HCT116 (cell line): ENCODE measurements around the gene MOGAT3. TPM values are rescaled to one million over a fixed set of nuclear protein-coding genes. Genes with fewer than 3 reads are reported as not detected.

Experiments
- ATAC-seq: fragments of 200-7000 bp; cut with Tn5 transposase; 2 replicates; pipeline ENCODE4 v1.9.1; 2020; ENCODE audit warnings: mild to moderate bottlenecking, moderate library complexity
- BruUV-seq: library from RNA; stranded (reverse); fragments of 400-500 nt; replicated peaks from 2 replicates; lab custom pipeline; 2021; lab: Mats Ljungman, UMichigan
- CTCF ChIA-PET: fragments of 300-600 bp; sonication (Branson Sonifier 250); formaldehyde crosslinking; loops from one replicate; lab custom pipeline; 2021; ENCODE audit warnings: antibody characterized with exemption; lab: Charles Lee
- POLR2A ChIA-PET: fragments of 300-600, 350-600 bp; sonication (Branson Sonifier 250); formaldehyde crosslinking; loops from one replicate; lab custom pipeline; 2021; ENCODE audit warnings: antibody characterized with exemption; lab: Charles Lee
- RAD21 ChIA-PET, 2 experiments: fragments of 300-600 bp; sonication (Branson Sonifier 250); formaldehyde crosslinking; loops; one replicate each; lab custom pipeline; 2023; ENCODE audit warnings: low total read pairs in 2 of 2; ENCODE audit not compliant: uncharacterized antibody in 2 of 2, unreplicated experiment in 2 of 2, low non-redundant PET in 1 of 2; lab: Charles Lee
- DNase-seq: peaks from one replicate; pipeline ENCODE4 v3.0.0-alpha.2; 2010; ENCODE audit warnings: low read depth, low spot score
- H2AFZ ChIP-seq: fragments of 200-600 bp; shearing (Covaris generic), sonication (generic); 2 replicates; pipeline ENCODE4 v1.6.1; 2017; ENCODE audit warnings: low read depth, mixed run types, mixed read lengths, antibody characterized with exemption, low read length; ENCODE audit not compliant: poor library complexity, severe bottlenecking
- H3K27ac ChIP-seq: 2 replicates; pipeline ENCODE4 v1.5.1; 2012; ENCODE audit warnings: low read depth, low read length
- H3K27me3 ChIP-seq: fragments of 200-600 bp; sonication (generic); 2 replicates; pipeline ENCODE4 v1.6.1; 2016; ENCODE audit warnings: mixed run types, low read length, mixed read lengths; ENCODE audit not compliant: insufficient read depth
- H3K36me3 ChIP-seq, 2 experiments: fragments of 200-500 bp in 1 of 2; fragments of 200-600 bp in 1 of 2; sonication (Bioruptor generic) in 1 of 2; sonication (generic) in 1 of 2; 2 replicates each; pipeline versions ENCODE4 v1.5.1 to v1.6.1; 2014 to 2016; ENCODE audit warnings: low read length in 2 of 2, inconsistent platforms in 1 of 2, mixed read lengths in 1 of 2, mixed run types in 1 of 2; ENCODE audit not compliant: insufficient read depth in 2 of 2, control insufficient read depth in 1 of 2
- H3K4me1 ChIP-seq, 2 experiments: fragments of 200-600 bp in 1 of 2; sonication (generic) in 1 of 2; 2 replicates each; pipeline versions ENCODE4 v1.5.1 to v1.6.1; 2012 to 2017; ENCODE audit warnings: low read length in 2 of 2, inconsistent platforms in 1 of 2, mild to moderate bottlenecking in 1 of 2, mixed read lengths in 1 of 2, mixed run types in 1 of 2, moderate library complexity in 1 of 2; ENCODE audit not compliant: insufficient read depth in 2 of 2, control insufficient read depth in 1 of 2
- H3K4me2 ChIP-seq: fragments of 200-600 bp; sonication (generic); 2 replicates; pipeline ENCODE4 v1.6.1; 2017; ENCODE audit warnings: mixed run types, low read length, mixed read lengths
- H3K4me3 ChIP-seq, 2 experiments: fragments of 200-600 bp in 1 of 2; sonication (generic) in 1 of 2; replicated peaks in 1 of 2; 2 replicates each; pipeline ENCODE4 v1.5.1; 2011 to 2016; ENCODE audit warnings: low read length in 2 of 2, control low read depth in 1 of 2, low read depth in 1 of 2, mild to moderate bottlenecking in 1 of 2, mixed read lengths in 1 of 2, mixed run types in 1 of 2
- H3K79me2 ChIP-seq: fragments of 200-600 bp; sonication (generic); 2 replicates; pipeline ENCODE4 v1.6.1; 2017; ENCODE audit warnings: mild to moderate bottlenecking, mixed run types, low read length, moderate library complexity, mixed read lengths; ENCODE audit not compliant: insufficient read depth
- H3K9ac ChIP-seq: fragments of 200-600 bp; sonication (generic); 2 replicates; pipeline ENCODE4 v1.6.1; 2016; ENCODE audit warnings: low read length, mixed read lengths
- H3K9me2 ChIP-seq: fragments of 200-600 bp; sonication (generic), shearing (Covaris generic); 2 replicates; pipeline ENCODE4 v1.6.1; 2017; ENCODE audit warnings: mixed run types, mild to moderate bottlenecking, moderate library complexity; ENCODE audit not compliant: insufficient read depth
- H3K9me3 ChIP-seq, 2 experiments: fragments of 200-500 bp in 1 of 2; fragments of 200-600 bp in 1 of 2; sonication (Bioruptor generic) in 1 of 2; sonication (generic) in 1 of 2; 2 replicates each; pipeline ENCODE4 v1.6.1; 2014 to 2017; ENCODE audit warnings: low read length in 2 of 2, mixed read lengths in 2 of 2, inconsistent platforms in 1 of 2, low read depth in 1 of 2, mild to moderate bottlenecking in 1 of 2, mixed run types in 1 of 2, moderate library complexity in 1 of 2; ENCODE audit not compliant: control insufficient read depth in 1 of 2, insufficient read depth in 1 of 2
- H4K20me1 ChIP-seq: fragments of 200-600 bp; sonication (generic), shearing (Covaris generic); 2 replicates; pipeline ENCODE4 v1.6.1; 2017; ENCODE audit warnings: mixed run types, mild to moderate bottlenecking, moderate library complexity; ENCODE audit not compliant: insufficient read depth
- CEBPB ChIP-seq: IDR thresholded peaks from 2 replicates; pipeline ENCODE4 v1.6.1; 2012; ENCODE audit warnings: low read depth
- EGR1 ChIP-seq: IDR thresholded peaks from 2 replicates; pipeline ENCODE4 v1.6.1; 2012; ENCODE audit warnings: low read depth
- EZH2phosphoT487 ChIP-seq: fragments of 200-600 bp; IDR thresholded peaks from 2 replicates; pipeline ENCODE4 v1.6.1; 2018; ENCODE audit warnings: antibody characterized with exemption, borderline replicate concordance
- JUND ChIP-seq: IDR thresholded peaks from 2 replicates; pipeline ENCODE4 v1.6.1; 2012
- POLR2A ChIP-seq: IDR thresholded peaks from 2 replicates; pipeline ENCODE4 v1.7.0; 2011; ENCODE audit warnings: borderline replicate concordance; ENCODE audit not compliant: insufficient read depth, insufficient read length; ENCODE audit errors: extremely low read depth
- POLR2AphosphoS5 ChIP-seq: IDR thresholded peaks from 2 replicates; pipeline ENCODE4 v1.6.1; 2011; ENCODE audit warnings: mild to moderate bottlenecking, low read depth, low read length, moderate library complexity
- RAD21 ChIP-seq: IDR thresholded peaks from 2 replicates; pipeline ENCODE4 v1.6.1; 2012; ENCODE audit warnings: low read depth, mild to moderate bottlenecking
- SIN3A ChIP-seq: IDR thresholded peaks from 2 replicates; pipeline ENCODE4 v1.6.1; 2012; ENCODE audit warnings: low read depth
- SP1 ChIP-seq: IDR thresholded peaks from 2 replicates; pipeline ENCODE4 v1.6.1; 2012; ENCODE audit warnings: low read depth
- SRF ChIP-seq: IDR thresholded peaks from 2 replicates; pipeline ENCODE4 v1.6.1; 2012; ENCODE audit warnings: low read depth
- TCF7L2 ChIP-seq: IDR thresholded peaks from 2 replicates; pipeline ENCODE4 v1.7.0; 2011; ENCODE audit warnings: borderline replicate concordance, inconsistent platforms; ENCODE audit not compliant: insufficient read depth, insufficient read length; ENCODE audit errors: extremely low read depth
- YY1 ChIP-seq: IDR thresholded peaks from 2 replicates; pipeline ENCODE4 v1.6.1; 2011; ENCODE audit warnings: low read length, low read depth, moderate library complexity, mild to moderate bottlenecking; ENCODE audit not compliant: insufficient replicate concordance; ENCODE audit errors: extremely low read depth
- ZFX ChIP-seq: fragments of 450-650 bp; IDR thresholded peaks from 2 replicates; pipeline ENCODE4 v1.6.1; 2017
- ZNF274 ChIP-seq: fragments of 200-500 bp; sonication (Bioruptor generic); IDR thresholded peaks from 2 replicates; pipeline ENCODE4 v1.6.1; 2014; ENCODE audit warnings: mild to moderate bottlenecking, low read depth, low read length, inconsistent platforms
- intact Hi-C: fragments of 100-400 bp; cut with micrococcal nuclease; formaldehyde crosslinking; loops from 2 replicates; pipeline ENCODE4 v1.10.0; 2022
- total RNA-seq: library from RNA; stranded (reverse); gene quantifications from one replicate; pipeline ENCODE4 v1.2.1, GENCODE V29; 2021; ENCODE audit not compliant: unreplicated experiment
- TF ChIP-seq, protein P1 (sequence below): IDR thresholded peaks from 2 replicates; pipeline ENCODE4 v1.6.1; 2012; ENCODE audit warnings: low read depth
- TF ChIP-seq, protein P2 (sequence below): IDR thresholded peaks from 2 replicates; pipeline ENCODE4 v1.6.1; 2012
- TF ChIP-seq, protein P3 (sequence below): IDR thresholded peaks from 2 replicates; pipeline ENCODE4 v1.6.1; 2011; ENCODE audit warnings: mild to moderate bottlenecking, low read length, moderate library complexity; ENCODE audit not compliant: insufficient replicate concordance; ENCODE audit errors: extremely low read depth
- TF ChIP-seq, protein P4 (sequence below): IDR thresholded peaks from 2 replicates; pipeline ENCODE4 v1.6.1; 2012

MOGAT3 gene
- total RNA-seq, 1 experiment from 2014 or later, result not detected

DNA sequence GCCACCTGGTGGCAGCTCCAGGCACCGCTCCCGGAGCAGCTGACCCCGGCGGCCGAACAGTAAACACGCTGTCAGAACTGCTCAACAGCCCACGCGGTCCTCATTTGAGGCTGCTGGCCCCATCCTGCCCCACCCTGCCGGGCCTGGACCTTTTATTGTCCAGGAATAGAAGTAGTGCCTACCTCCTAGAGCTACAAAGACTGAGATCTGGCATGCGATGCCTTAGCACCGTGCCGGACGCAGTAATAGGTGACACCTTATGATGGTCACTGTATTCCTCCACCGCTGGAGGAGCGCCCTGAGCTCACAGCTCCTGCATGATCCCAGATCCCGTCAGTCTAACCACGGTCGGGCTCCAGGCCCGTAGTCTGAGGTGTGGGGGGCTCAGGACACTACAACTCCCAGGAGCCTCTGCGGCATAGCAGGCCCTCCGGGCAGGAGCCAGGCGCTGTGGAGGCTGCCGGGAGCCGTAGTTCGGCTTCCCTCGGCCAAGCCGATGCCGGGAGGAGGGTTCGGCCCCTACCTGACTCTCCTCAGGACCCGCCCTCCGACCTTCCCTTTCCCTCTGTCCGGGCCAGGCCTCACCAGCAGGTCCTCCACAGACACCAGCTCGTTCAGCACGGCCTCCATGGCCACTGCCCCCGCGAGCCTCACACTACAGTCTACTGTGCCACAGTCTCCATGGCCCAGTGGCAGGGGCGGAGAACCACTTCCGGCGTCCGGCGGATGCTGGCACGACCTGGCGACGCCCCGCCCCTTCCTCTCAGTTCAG is 43.7 kb upstream of the MOGAT3 start, which contains the start of gene FIS1:
TSS of gene FIS1 (minus strand) at position 707 of the 772 bp plus-strand sequence. CDS start at position 630, 77 bp downstream.
- CTCF ChIA-PET, result interaction anchor here (0.8 to 2.5 kb wide), 13 partner anchors 8 to 150 kb away, joined by 3 to 38 read pairs (median 4); partner anchors contain the start of genes PLOD3 and ZNHIT1
- Histone ChIP-seq H3K9me2 (no peaks in the 10 kb centered on the region), H4K20me1 (no peaks in the 10 kb centered on the region), H2AFZ (peak within 1 kb of the TSS; percentile 53), H3K27me3 (no peaks in the 10 kb centered on the region), H3K36me3 (peaks cover 5 to 12% of the 10 kb centered on the region in 2 experiments), H3K9me3 (no peaks in the 10 kb centered on the region), H3K4me3 (peak within 1 kb of the TSS; percentile 99 to 100), H3K4me1 (peaks cover 14 to 22% of the 10 kb centered on the region in 2 experiments), H3K79me2 (peaks cover 66% of the 10 kb centered on the region), H3K4me2 (peak within 1 kb of the TSS; percentile 98), H3K27ac (peak within 1 kb of the TSS; percentile 89), H3K9ac (peak within 1 kb of the TSS; percentile 86)
- POLR2A ChIA-PET, result interaction anchor here (0.6 to 2.9 kb wide), 7 partner anchors 8 to 101 kb away, joined by 3 to 11 read pairs (median 3); partner anchors contain the start of genes PLOD3 and ZNHIT1
- intact Hi-C loops, result loop anchor here (1.0 kb wide), 1 partner anchor 100 kb away; no protein-coding TSS in a partner anchor
- BruUV-seq, result no TSS peak
- peak; percentile 92 for ATAC-seq
- RAD21 ChIA-PET, result interaction anchor here in 1 of 2 experiments (2.0 kb wide), 1 partner anchor 101 kb away, joined by 6 read pairs; no protein-coding TSS in a partner anchor
- peak; percentile 81 for DNase-seq
- TF ChIP-seq ZFX (peak; percentile 91), SP1 (no peak), POLR2A (no peak), YY1 (peak; percentile 22), EGR1 (no peak), SRF (no peak), POLR2AphosphoS5 (peak; percentile 87), TCF7L2 (no peak), JUND (no peak), RAD21 (no peak), ZNF274 (no peak), SIN3A (no peak), CEBPB (no peak), EZH2phosphoT487 (no peak)
- TF ChIP-seq, protein P1, sequence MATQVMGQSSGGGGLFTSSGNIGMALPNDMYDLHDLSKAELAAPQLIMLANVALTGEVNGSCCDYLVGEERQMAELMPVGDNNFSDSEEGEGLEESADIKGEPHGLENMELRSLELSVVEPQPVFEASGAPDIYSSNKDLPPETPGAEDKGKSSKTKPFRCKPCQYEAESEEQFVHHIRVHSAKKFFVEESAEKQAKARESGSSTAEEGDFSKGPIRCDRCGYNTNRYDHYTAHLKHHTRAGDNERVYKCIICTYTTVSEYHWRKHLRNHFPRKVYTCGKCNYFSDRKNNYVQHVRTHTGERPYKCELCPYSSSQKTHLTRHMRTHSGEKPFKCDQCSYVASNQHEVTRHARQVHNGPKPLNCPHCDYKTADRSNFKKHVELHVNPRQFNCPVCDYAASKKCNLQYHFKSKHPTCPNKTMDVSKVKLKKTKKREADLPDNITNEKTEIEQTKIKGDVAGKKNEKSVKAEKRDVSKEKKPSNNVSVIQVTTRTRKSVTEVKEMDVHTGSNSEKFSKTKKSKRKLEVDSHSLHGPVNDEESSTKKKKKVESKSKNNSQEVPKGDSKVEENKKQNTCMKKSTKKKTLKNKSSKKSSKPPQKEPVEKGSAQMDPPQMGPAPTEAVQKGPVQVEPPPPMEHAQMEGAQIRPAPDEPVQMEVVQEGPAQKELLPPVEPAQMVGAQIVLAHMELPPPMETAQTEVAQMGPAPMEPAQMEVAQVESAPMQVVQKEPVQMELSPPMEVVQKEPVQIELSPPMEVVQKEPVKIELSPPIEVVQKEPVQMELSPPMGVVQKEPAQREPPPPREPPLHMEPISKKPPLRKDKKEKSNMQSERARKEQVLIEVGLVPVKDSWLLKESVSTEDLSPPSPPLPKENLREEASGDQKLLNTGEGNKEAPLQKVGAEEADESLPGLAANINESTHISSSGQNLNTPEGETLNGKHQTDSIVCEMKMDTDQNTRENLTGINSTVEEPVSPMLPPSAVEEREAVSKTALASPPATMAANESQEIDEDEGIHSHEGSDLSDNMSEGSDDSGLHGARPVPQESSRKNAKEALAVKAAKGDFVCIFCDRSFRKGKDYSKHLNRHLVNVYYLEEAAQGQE, result no peak
- TF ChIP-seq, protein P2, sequence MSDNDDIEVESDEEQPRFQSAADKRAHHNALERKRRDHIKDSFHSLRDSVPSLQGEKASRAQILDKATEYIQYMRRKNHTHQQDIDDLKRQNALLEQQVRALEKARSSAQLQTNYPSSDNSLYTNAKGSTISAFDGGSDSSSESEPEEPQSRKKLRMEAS, result no peak
- TF ChIP-seq, protein P3, sequence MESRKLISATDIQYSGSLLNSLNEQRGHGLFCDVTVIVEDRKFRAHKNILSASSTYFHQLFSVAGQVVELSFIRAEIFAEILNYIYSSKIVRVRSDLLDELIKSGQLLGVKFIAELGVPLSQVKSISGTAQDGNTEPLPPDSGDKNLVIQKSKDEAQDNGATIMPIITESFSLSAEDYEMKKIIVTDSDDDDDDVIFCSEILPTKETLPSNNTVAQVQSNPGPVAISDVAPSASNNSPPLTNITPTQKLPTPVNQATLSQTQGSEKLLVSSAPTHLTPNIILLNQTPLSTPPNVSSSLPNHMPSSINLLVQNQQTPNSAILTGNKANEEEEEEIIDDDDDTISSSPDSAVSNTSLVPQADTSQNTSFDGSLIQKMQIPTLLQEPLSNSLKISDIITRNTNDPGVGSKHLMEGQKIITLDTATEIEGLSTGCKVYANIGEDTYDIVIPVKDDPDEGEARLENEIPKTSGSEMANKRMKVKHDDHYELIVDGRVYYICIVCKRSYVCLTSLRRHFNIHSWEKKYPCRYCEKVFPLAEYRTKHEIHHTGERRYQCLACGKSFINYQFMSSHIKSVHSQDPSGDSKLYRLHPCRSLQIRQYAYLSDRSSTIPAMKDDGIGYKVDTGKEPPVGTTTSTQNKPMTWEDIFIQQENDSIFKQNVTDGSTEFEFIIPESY, result no peak
- TF ChIP-seq, protein P4, sequence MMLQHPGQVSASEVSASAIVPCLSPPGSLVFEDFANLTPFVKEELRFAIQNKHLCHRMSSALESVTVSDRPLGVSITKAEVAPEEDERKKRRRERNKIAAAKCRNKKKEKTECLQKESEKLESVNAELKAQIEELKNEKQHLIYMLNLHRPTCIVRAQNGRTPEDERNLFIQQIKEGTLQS, result no peak
